ENCODE results near the gene CFAP74. TPM values are rescaled to one million over a fixed set of nuclear protein-coding genes. Genes with fewer than 3 reads are reported as not detected.

The CFAP74 gene
- total and polyA plus RNA-seq, 2 of the 13 experiments (the other 11 are each of a cell fraction or from before 2014, with no cell fraction given): 0.27 to 0.62 TPM

GRCh38 chr1:2046174-2046917 lies 42.8 kb upstream of the CFAP74 start (continued):
- no peak for TF ChIP-seq DMTF1 (CRISPR knock-in tag; IDR thresholded peaks at IDR 0.05)
- no peak for TF ChIP-seq E2F2 (CRISPR knock-in tag; IDR thresholded peaks at IDR 0.05; ENCODE audit: borderline replicate concordance)
- peak; percentile 12 for TF ChIP-seq SKI (IDR thresholded peaks at IDR 0.05; ENCODE audit: partially characterized antibody)
- TF ChIP-seq HNF4G (IDR thresholded peaks at IDR 0.05; ENCODE audit: borderline replicate concordance, low read depth, low read length): no peak
- TF ChIP-seq HNF4G (CRISPR knock-in tag; IDR thresholded peaks at IDR 0.05; ENCODE audit: borderline replicate concordance, low read depth): no peak
- TF ChIP-seq KLF13 (CRISPR knock-in tag; IDR thresholded peaks at IDR 0.05): no peak
- TF ChIP-seq EEA1 (CRISPR knock-in tag; IDR thresholded peaks at IDR 0.05; ENCODE audit: borderline replicate concordance): no peak
- TF ChIP-seq ELF4 (CRISPR knock-in tag; IDR thresholded peaks at IDR 0.05; ENCODE audit: borderline replicate concordance): no peak
- TF ChIP-seq ZNF280D (CRISPR knock-in tag; IDR thresholded peaks at IDR 0.05): no peak
- TF ChIP-seq SIN3A (IDR thresholded peaks at IDR 0.05; ENCODE audit: borderline replicate concordance, low read depth, low read length): no peak
- TF ChIP-seq ZNF337 (CRISPR knock-in tag; IDR thresholded peaks at IDR 0.05; ENCODE audit: borderline replicate concordance, low read depth): no peak
- TF ChIP-seq TBL1XR1 (IDR thresholded peaks at IDR 0.05; ENCODE audit: borderline replicate concordance, low read length, partially characterized antibody): no peak
- TF ChIP-seq ZSCAN21 (CRISPR knock-in tag; IDR thresholded peaks at IDR 0.05; ENCODE audit: borderline replicate concordance): peak; percentile 18; the same call in 1 of the 2 replicates
- TF ChIP-seq LRRFIP1 (CRISPR knock-in tag; conservative IDR thresholded peaks at IDR 0.05): no peak
- TF ChIP-seq ZNF446 (CRISPR knock-in tag; IDR thresholded peaks at IDR 0.05): no peak
- no peak for TF ChIP-seq ZNF180 (CRISPR knock-in tag; IDR thresholded peaks at IDR 0.05; ENCODE audit: borderline replicate concordance, low read depth)
- TF ChIP-seq ZNF792 (CRISPR knock-in tag; IDR thresholded peaks at IDR 0.05): peak; percentile 72; the same call in 1 of the 2 replicates
- no peak for TF ChIP-seq HOMEZ (CRISPR knock-in tag; IDR thresholded peaks at IDR 0.05; ENCODE audit: low read depth)

Data from HepG2 (cell line).